SK-N-SH treated with all-trans-retinoic acid at 6 μM for 48 hours (cell line): ENCODE measurements around the gene CEND1.

Experiments used
- ATAC-seq: fragments of 200-7000 bp; cut with Tn5 transposase; 3 replicates; pipeline ENCODE4 v1.9.1; 2020; ENCODE audit warnings: mild to moderate bottlenecking, moderate library complexity
- ARNTL ChIP-seq: fragments of 450-650 bp; formaldehyde crosslinking; IDR thresholded peaks from 2 replicates; pipeline ENCODE4 v1.5.0; 2020; ENCODE audit warnings: low read depth, mild to moderate bottlenecking, moderate library complexity, borderline replicate concordance
- BACH2 ChIP-seq: fragments of 250-450 bp; sonication (Bioruptor Pico); IDR thresholded peaks from 2 replicates; pipeline ENCODE4 v1.9.0; 2021; ENCODE audit warnings: mild to moderate bottlenecking, borderline replicate concordance
- CSDC2 ChIP-seq: fragments of 250-450 bp; sonication (Bioruptor Pico); IDR thresholded peaks from 2 replicates; pipeline ENCODE4 v1.5.0; 2020; ENCODE audit warnings: mild to moderate bottlenecking, moderate library complexity
- ESRRG ChIP-seq: fragments of 250-450 bp; sonication (Bioruptor Pico); IDR thresholded peaks from 2 replicates; pipeline ENCODE4 v1.6.1; 2021; ENCODE audit warnings: mild to moderate bottlenecking
- GLIS3 ChIP-seq: fragments of 250-450 bp; sonication (Bioruptor Pico); IDR thresholded peaks from 2 replicates; pipeline ENCODE4 v1.5.0; 2020; ENCODE audit warnings: mild to moderate bottlenecking, moderate library complexity
- ISL1 ChIP-seq: fragments of 250-450 bp; sonication (Bioruptor Pico); IDR thresholded peaks from 2 replicates; pipeline ENCODE4 v2.1.2; 2022; ENCODE audit warnings: mild to moderate bottlenecking, moderate library complexity
- OSR1 ChIP-seq: fragments of 250-450 bp; sonication (Bioruptor Pico); IDR thresholded peaks from 2 replicates; pipeline ENCODE4 v1.8.0; 2022; ENCODE audit warnings: moderate library complexity, mild to moderate bottlenecking, inconsistent platforms
- PPARA ChIP-seq: fragments of 250-450 bp; sonication (Bioruptor Pico); IDR thresholded peaks from 2 replicates; pipeline ENCODE4 v1.5.0; 2020; ENCODE audit warnings: mild to moderate bottlenecking, borderline replicate concordance
- RARB ChIP-seq: fragments of 250-450 bp; sonication (Bioruptor Pico); IDR thresholded peaks from 2 replicates; pipeline ENCODE4 v1.8.0; 2021; ENCODE audit warnings: mild to moderate bottlenecking, moderate library complexity
- SNAI2 ChIP-seq: fragments of 250-450 bp; sonication (Bioruptor Pico); IDR thresholded peaks from 2 replicates; pipeline ENCODE4 v1.5.0; 2020; ENCODE audit warnings: mild to moderate bottlenecking, moderate library complexity
- TCF4 ChIP-seq: fragments of 250-450 bp; sonication (Bioruptor Pico); IDR thresholded peaks from 2 replicates; pipeline ENCODE4 v1.8.0; 2021; ENCODE audit warnings: mild to moderate bottlenecking, moderate library complexity, borderline replicate concordance
- TOX ChIP-seq: fragments of 250-450 bp; sonication (Bioruptor Pico); IDR thresholded peaks from 2 replicates; pipeline ENCODE4 v1.8.0; 2021; ENCODE audit warnings: mild to moderate bottlenecking, moderate library complexity, borderline replicate concordance
- ZC3H10 ChIP-seq: fragments of 250-450 bp; sonication (Bioruptor Pico); IDR thresholded peaks from 2 replicates; pipeline ENCODE4 v1.5.1; 2021; ENCODE audit warnings: mild to moderate bottlenecking, moderate library complexity
- ZFP3 ChIP-seq: fragments of 250-450 bp; sonication (Bioruptor Pico); IDR thresholded peaks from 2 replicates; pipeline ENCODE4 v1.5.0; 2020; ENCODE audit warnings: mild to moderate bottlenecking, moderate library complexity
- ZNF565 ChIP-seq: fragments of 450-650 bp; formaldehyde crosslinking; conservative IDR thresholded peaks from 2 replicates; pipeline ENCODE4 v1.5.0; 2020; ENCODE audit warnings: low read depth, mild to moderate bottlenecking, moderate library complexity
- ZNF70 ChIP-seq: fragments of 450-650 bp; formaldehyde crosslinking; IDR thresholded peaks from 2 replicates; pipeline ENCODE4 v1.5.0; 2020; ENCODE audit warnings: mild to moderate bottlenecking, moderate library complexity
- ZNF8 ChIP-seq: fragments of 450-650 bp; formaldehyde crosslinking; IDR thresholded peaks from 2 replicates; pipeline ENCODE4 v1.5.0; 2020; ENCODE audit warnings: mild to moderate bottlenecking, moderate library complexity
- TF ChIP-seq, protein P1 (sequence below): fragments of 250-450 bp; sonication (Bioruptor Pico); IDR thresholded peaks from 2 replicates; pipeline ENCODE4 v1.8.0; 2020; ENCODE audit warnings: mild to moderate bottlenecking, moderate library complexity, borderline replicate concordance
- TF ChIP-seq, protein P2 (sequence below): fragments of 250-450 bp; sonication (Bioruptor Pico); IDR thresholded peaks from 2 replicates; pipeline ENCODE4 v1.8.0; 2021; ENCODE audit warnings: low read depth, mild to moderate bottlenecking, moderate library complexity, borderline replicate concordance
- TF ChIP-seq, protein P3 (sequence below): fragments of 250-450 bp; sonication (Bioruptor Pico); IDR thresholded peaks from 2 replicates; pipeline ENCODE4 v1.5.1; 2020; ENCODE audit warnings: low read depth, mild to moderate bottlenecking, moderate library complexity
- TF ChIP-seq, protein P4 (sequence below): fragments of 250-450 bp; sonication (Bioruptor Pico); IDR thresholded peaks from 2 replicates; pipeline ENCODE4 v1.5.0; 2020; ENCODE audit warnings: mild to moderate bottlenecking, moderate library complexity
- TF ChIP-seq, protein P5 (sequence below): fragments of 250-450 bp; sonication (Bioruptor Pico); IDR thresholded peaks from 2 replicates; pipeline ENCODE4 v1.5.1; 2021; ENCODE audit warnings: mild to moderate bottlenecking, moderate library complexity

The CEND1 gene

DNA sequence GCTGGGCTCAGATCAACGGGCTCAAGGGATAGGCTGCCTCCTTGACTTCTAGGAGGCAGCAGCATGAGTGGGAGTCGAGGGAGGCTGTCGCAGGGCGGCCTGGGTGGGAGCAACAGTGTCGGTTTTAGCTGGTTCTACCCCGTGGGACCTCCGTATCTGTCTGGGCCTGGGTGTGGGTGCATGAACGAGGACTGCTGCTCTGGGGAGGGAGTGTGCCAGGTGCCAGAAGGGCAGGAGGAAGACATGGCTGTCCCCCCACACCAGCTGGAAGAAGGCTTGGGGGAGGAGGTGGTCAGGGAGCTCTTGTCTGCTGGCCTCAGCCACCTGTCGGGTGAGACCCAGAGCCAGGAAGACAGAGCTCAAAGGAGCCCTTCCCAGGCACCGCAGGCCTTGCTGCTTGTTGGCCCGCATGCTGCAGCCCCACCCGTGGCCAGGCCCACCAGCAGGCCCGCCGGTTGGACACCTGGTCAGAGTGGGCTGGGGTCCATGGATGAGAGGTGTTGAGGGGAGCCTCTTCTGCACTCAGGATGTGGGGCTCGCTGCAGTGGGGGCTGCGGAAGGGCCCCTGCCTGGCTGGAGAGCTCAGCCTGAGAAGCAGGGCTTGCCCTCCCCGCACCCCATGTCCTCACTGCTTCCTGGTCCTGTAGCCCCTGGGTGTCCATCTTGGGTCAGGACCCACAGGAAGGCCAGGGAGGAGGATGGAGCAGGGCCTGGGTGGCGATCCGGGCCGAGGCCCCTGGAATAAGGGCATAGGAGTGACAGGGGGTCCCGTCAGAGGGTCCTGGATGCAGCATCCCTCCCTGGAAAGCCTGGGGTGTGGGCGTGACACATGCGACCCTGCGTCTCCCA is 3.4 kb downstream of the CEND1 start:
- TF ChIP-seq, protein P1, sequence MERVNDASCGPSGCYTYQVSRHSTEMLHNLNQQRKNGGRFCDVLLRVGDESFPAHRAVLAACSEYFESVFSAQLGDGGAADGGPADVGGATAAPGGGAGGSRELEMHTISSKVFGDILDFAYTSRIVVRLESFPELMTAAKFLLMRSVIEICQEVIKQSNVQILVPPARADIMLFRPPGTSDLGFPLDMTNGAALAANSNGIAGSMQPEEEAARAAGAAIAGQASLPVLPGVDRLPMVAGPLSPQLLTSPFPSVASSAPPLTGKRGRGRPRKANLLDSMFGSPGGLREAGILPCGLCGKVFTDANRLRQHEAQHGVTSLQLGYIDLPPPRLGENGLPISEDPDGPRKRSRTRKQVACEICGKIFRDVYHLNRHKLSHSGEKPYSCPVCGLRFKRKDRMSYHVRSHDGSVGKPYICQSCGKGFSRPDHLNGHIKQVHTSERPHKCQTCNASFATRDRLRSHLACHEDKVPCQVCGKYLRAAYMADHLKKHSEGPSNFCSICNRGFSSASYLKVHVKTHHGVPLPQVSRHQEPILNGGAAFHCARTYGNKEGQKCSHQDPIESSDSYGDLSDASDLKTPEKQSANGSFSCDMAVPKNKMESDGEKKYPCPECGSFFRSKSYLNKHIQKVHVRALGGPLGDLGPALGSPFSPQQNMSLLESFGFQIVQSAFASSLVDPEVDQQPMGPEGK (CRISPR knock-in tag): no peak
- TF ChIP-seq RARB (CRISPR knock-in tag) (no peak), ZC3H10 (CRISPR knock-in tag) (no peak), GLIS3 (CRISPR knock-in tag) (no peak), ZNF565 (CRISPR knock-in tag) (no peak), ZFP3 (CRISPR knock-in tag) (no peak), OSR1 (CRISPR knock-in tag) (no peak), TOX (no peak)
- TF ChIP-seq, protein P2, sequence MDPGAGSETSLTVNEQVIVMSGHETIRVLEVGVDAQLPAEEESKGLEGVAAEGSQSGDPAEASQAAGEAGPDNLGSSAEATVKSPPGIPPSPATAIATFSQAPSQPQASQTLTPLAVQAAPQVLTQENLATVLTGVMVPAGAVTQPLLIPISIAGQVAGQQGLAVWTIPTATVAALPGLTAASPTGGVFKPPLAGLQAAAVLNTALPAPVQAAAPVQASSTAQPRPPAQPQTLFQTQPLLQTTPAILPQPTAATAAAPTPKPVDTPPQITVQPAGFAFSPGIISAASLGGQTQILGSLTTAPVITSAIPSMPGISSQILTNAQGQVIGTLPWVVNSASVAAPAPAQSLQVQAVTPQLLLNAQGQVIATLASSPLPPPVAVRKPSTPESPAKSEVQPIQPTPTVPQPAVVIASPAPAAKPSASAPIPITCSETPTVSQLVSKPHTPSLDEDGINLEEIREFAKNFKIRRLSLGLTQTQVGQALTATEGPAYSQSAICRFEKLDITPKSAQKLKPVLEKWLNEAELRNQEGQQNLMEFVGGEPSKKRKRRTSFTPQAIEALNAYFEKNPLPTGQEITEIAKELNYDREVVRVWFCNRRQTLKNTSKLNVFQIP (CRISPR knock-in tag): no peak
- TF ChIP-seq, protein P3, sequence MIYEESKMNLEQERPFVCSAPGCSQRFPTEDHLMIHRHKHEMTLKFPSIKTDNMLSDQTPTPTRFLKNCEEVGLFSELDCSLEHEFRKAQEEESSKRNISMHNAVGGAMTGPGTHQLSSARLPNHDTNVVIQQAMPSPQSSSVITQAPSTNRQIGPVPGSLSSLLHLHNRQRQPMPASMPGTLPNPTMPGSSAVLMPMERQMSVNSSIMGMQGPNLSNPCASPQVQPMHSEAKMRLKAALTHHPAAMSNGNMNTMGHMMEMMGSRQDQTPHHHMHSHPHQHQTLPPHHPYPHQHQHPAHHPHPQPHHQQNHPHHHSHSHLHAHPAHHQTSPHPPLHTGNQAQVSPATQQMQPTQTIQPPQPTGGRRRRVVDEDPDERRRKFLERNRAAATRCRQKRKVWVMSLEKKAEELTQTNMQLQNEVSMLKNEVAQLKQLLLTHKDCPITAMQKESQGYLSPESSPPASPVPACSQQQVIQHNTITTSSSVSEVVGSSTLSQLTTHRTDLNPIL (CRISPR knock-in tag): no peak
- no peak for ATAC-seq

DNA sequence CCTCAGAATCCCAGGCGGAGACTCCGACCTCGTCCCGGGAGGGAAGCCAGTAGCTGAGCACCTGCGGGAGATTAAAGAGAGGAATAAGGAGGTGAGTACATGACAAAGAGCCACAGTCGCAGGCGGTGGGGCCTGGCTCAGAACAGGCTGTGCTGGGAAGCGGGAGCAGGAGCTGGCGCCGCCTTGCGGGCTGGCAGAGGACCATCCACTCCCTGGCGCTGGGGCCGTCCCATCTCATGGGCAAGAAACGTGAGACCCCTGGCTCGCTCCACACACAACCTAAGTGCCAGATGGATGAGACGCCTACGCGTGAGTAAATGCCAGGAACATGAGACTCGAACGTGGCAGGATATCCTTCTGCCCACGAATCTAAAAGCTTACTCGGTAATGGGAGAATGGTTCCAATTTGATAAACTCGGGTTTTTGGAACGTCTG is 6.3 kb downstream of the CEND1 start:
- ATAC-seq: peak; percentile 94
- TF ChIP-seq ISL1 (CRISPR knock-in tag) (no peak), ZNF8 (CRISPR knock-in tag) (no peak), PPARA (CRISPR knock-in tag) (no peak), TCF4 (CRISPR knock-in tag) (0 out of 2 replicates have a peak, but pooled peaks have one; percentile 10), SNAI2 (no peak), ARNTL (peak; percentile 80; the same call in 1 of the 2 replicates), ESRRG (CRISPR knock-in tag) (no peak)

DNA sequence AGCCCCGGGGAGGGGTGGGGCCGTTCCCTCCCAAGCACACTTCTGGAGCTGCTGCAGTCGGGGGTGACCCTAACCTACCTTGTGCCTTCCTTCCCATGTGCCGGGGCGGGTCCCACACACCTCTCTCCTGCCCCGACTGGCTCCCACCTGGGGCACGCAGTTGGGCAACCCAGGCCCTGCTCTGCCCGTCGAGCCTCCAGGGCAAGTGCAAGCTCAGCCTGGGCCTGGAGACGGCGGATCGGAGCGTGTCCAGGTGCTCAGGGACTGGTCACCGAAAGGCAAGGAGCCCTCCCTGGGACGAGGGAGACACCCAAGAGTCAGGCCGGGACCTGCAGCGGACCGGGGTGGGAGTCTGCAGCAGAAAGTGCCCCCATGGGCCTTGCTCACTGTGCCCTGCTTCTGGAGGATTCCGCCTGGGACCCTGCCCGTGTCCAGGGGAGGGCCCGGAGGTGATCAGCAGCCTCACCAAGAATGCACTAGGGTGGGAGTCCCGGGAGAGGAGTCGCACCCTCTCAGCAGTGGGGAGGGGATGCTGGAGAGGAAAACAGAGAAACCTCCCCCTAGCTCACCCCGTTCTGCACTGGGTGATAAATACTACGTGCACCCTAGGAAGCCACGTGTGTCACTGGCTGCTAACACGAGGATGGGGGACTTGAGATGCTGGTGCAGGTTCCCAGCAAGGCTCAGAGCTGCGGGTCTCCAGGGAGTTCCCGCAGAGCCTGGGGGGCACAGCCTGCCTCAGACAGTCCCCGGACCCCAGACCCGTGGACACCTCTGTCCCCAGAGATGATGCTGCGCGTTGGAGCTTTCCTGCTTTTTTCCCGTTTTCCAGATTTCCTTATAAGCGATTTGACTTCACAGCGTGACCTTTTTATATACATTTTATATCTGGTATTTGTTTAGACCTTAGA is 7.4 kb downstream of the CEND1 start:
- ATAC-seq: no peak
- TF ChIP-seq, protein P3 (CRISPR knock-in tag): no peak
- TF ChIP-seq, protein P4, sequence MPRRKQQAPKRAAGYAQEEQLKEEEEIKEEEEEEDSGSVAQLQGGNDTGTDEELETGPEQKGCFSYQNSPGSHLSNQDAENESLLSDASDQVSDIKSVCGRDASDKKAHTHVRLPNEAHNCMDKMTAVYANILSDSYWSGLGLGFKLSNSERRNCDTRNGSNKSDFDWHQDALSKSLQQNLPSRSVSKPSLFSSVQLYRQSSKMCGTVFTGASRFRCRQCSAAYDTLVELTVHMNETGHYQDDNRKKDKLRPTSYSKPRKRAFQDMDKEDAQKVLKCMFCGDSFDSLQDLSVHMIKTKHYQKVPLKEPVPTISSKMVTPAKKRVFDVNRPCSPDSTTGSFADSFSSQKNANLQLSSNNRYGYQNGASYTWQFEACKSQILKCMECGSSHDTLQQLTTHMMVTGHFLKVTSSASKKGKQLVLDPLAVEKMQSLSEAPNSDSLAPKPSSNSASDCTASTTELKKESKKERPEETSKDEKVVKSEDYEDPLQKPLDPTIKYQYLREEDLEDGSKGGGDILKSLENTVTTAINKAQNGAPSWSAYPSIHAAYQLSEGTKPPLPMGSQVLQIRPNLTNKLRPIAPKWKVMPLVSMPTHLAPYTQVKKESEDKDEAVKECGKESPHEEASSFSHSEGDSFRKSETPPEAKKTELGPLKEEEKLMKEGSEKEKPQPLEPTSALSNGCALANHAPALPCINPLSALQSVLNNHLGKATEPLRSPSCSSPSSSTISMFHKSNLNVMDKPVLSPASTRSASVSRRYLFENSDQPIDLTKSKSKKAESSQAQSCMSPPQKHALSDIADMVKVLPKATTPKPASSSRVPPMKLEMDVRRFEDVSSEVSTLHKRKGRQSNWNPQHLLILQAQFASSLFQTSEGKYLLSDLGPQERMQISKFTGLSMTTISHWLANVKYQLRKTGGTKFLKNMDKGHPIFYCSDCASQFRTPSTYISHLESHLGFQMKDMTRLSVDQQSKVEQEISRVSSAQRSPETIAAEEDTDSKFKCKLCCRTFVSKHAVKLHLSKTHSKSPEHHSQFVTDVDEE: no peak
- no peak for TF ChIP-seq ISL1 (CRISPR knock-in tag)
- TF ChIP-seq ZNF565 (CRISPR knock-in tag): no peak
- no peak for TF ChIP-seq ZNF8 (CRISPR knock-in tag)
- TF ChIP-seq BACH2 (CRISPR knock-in tag): no peak
- TF ChIP-seq GLIS3 (CRISPR knock-in tag): no peak
- TF ChIP-seq ZFP3 (CRISPR knock-in tag): no peak
- TF ChIP-seq, protein P5, sequence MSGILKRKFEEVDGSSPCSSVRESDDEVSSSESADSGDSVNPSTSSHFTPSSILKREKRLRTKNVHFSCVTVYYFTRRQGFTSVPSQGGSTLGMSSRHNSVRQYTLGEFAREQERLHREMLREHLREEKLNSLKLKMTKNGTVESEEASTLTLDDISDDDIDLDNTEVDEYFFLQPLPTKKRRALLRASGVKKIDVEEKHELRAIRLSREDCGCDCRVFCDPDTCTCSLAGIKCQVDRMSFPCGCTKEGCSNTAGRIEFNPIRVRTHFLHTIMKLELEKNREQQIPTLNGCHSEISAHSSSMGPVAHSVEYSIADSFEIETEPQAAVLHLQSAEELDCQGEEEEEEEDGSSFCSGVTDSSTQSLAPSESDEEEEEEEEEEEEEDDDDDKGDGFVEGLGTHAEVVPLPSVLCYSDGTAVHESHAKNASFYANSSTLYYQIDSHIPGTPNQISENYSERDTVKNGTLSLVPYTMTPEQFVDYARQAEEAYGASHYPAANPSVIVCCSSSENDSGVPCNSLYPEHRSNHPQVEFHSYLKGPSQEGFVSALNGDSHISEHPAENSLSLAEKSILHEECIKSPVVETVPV (CRISPR knock-in tag): no peak
- TF ChIP-seq ARNTL: no peak
- TF ChIP-seq, protein P2 (CRISPR knock-in tag): no peak
- no peak for TF ChIP-seq CSDC2 (CRISPR knock-in tag)
- no peak for TF ChIP-seq ZC3H10 (CRISPR knock-in tag)
- no peak for TF ChIP-seq ZNF70
- no peak for TF ChIP-seq TCF4 (CRISPR knock-in tag)
